ENCODE results near the gene EPHA6. TPM values are rescaled to one million over a fixed set of nuclear protein-coding genes. Genes with fewer than 3 reads are reported as not detected.
"Not testable (repeated sequence)": the region's sequence is repeated elsewhere in the genome, so short reads cannot be mapped to it uniquely, and the experiment has no call there.

EPHA6 gene
- polyA plus RNA-seq, 1 donor: 1.6 TPM

- no peaks in the 10 kb centered on the region for H3K4me1 ChIP-seq (ENCODE audit: control insufficient read depth, insufficient read depth, low read length)
- no peak for DNase-seq
- no peak overlapping the region for H3K4me3 ChIP-seq (ENCODE audit: low read length)
- no peak overlapping the region for H3K27ac ChIP-seq (ENCODE audit: low read length)
- WGBS (ENCODE audit: insufficient coverage, low lambda C conversion rate): 80% methylated on average over 1 of the region's 4 CpGs
- no peaks in the 10 kb centered on the region for H3K9me3 ChIP-seq (ENCODE audit: control insufficient read depth, low read depth, low read length)
- H3K36me3 ChIP-seq (ENCODE audit: control insufficient read depth, insufficient read depth, low read length): no peaks in the 10 kb centered on the region
- H3K27me3 ChIP-seq (ENCODE audit: control insufficient read depth, insufficient read depth, low read length): no peaks in the 10 kb centered on the region
Measured at GRCh38 chr3:96900566-96900965, 86.2 kb downstream of the EPHA6 start.

- H3K27me3 ChIP-seq (ENCODE audit: control insufficient read depth, insufficient read depth, low read length): no peaks in the 10 kb centered on the region
- no peaks in the 10 kb centered on the region for H3K9me3 ChIP-seq (ENCODE audit: control insufficient read depth, low read depth, low read length)
- 90% methylated on average over 1 of the region's 2 CpGs for WGBS (ENCODE audit: insufficient coverage, low lambda C conversion rate)
- no peak overlapping the region for H3K27ac ChIP-seq (ENCODE audit: low read length)
- no peaks in the 10 kb centered on the region for H3K36me3 ChIP-seq (ENCODE audit: control insufficient read depth, insufficient read depth, low read length)
- H3K4me1 ChIP-seq (ENCODE audit: control insufficient read depth, insufficient read depth, low read length): no peaks in the 10 kb centered on the region
- DNase-seq: no peak
- H3K4me3 ChIP-seq (ENCODE audit: low read length): no peak overlapping the region
Measured at GRCh38 chr3:96915445-96915844, 101.1 kb downstream of the EPHA6 start.

- H3K27me3 ChIP-seq (ENCODE audit: control insufficient read depth, insufficient read depth, low read length): no peaks in the 10 kb centered on the region
- DNase-seq: no peak
- no peak overlapping the region for H3K27ac ChIP-seq (ENCODE audit: low read length)
- no CpG with 5 or more reads among the region's 3 CpGs for WGBS (ENCODE audit: insufficient coverage, low lambda C conversion rate)
- no peaks in the 10 kb centered on the region for H3K36me3 ChIP-seq (ENCODE audit: control insufficient read depth, insufficient read depth, low read length)
- peaks cover 19% of the 10 kb centered on the region for H3K9me3 ChIP-seq (ENCODE audit: control insufficient read depth, low read depth, low read length)
- no peak overlapping the region for H3K4me3 ChIP-seq (ENCODE audit: low read length)
- H3K4me1 ChIP-seq (ENCODE audit: control insufficient read depth, insufficient read depth, low read length): no peaks in the 10 kb centered on the region
Measured at GRCh38 chr3:96931119-96931862, 116.9 kb downstream of the EPHA6 start.

- not testable (repeated sequence) for DNase-seq; H3K27ac ChIP-seq (ENCODE audit: low read length); H3K4me3 ChIP-seq (ENCODE audit: low read length); H3K27me3 ChIP-seq (ENCODE audit: control insufficient read depth, insufficient read depth, low read length); H3K4me1 ChIP-seq (ENCODE audit: control insufficient read depth, insufficient read depth, low read length); H3K36me3 ChIP-seq (ENCODE audit: control insufficient read depth, insufficient read depth, low read length); H3K9me3 ChIP-seq (ENCODE audit: control insufficient read depth, low read depth, low read length)
- no CpG with 5 or more reads among the region's 7 CpGs for WGBS (ENCODE audit: insufficient coverage, low lambda C conversion rate)
Measured at GRCh38 chr3:96942131-96942530, 127.7 kb downstream of the EPHA6 start.

GRCh38 chr3:96958856-96959255 lies 144.5 kb downstream of the EPHA6 start:
- H3K4me3 ChIP-seq (ENCODE audit: low read length): no peak overlapping the region
- no peaks in the 10 kb centered on the region for H3K36me3 ChIP-seq (ENCODE audit: control insufficient read depth, insufficient read depth, low read length)
- DNase-seq: no peak
- H3K9me3 ChIP-seq (ENCODE audit: control insufficient read depth, low read depth, low read length): no peaks in the 10 kb centered on the region
- WGBS (ENCODE audit: insufficient coverage, low lambda C conversion rate): 96% methylated on average over 4 of the region's 4 CpGs
- no peaks in the 10 kb centered on the region for H3K27me3 ChIP-seq (ENCODE audit: control insufficient read depth, insufficient read depth, low read length)
- H3K27ac ChIP-seq (ENCODE audit: low read length): no peak overlapping the region
- no peaks in the 10 kb centered on the region for H3K4me1 ChIP-seq (ENCODE audit: control insufficient read depth, insufficient read depth, low read length)

- WGBS (ENCODE audit: insufficient coverage, low lambda C conversion rate): 100% methylated on average over 1 of the region's 1 CpG
- Histone ChIP-seq H3K9me3 (ENCODE audit: control insufficient read depth, low read depth, low read length) (no peaks in the 10 kb centered on the region), H3K27ac (ENCODE audit: low read length) (no peak overlapping the region), H3K36me3 (ENCODE audit: control insufficient read depth, insufficient read depth, low read length) (no peaks in the 10 kb centered on the region), H3K4me1 (ENCODE audit: control insufficient read depth, insufficient read depth, low read length) (no peaks in the 10 kb centered on the region), H3K27me3 (ENCODE audit: control insufficient read depth, insufficient read depth, low read length) (no peaks in the 10 kb centered on the region), H3K4me3 (ENCODE audit: low read length) (no peak overlapping the region)
- no peak for DNase-seq
Measured at GRCh38 chr3:96959474-96959873, 145.1 kb downstream of the EPHA6 start.

- Histone ChIP-seq H3K4me3 (ENCODE audit: low read length) (no peak overlapping the region), H3K27ac (ENCODE audit: low read length) (no peak overlapping the region), H3K27me3 (ENCODE audit: control insufficient read depth, insufficient read depth, low read length) (no peaks in the 10 kb centered on the region), H3K4me1 (ENCODE audit: control insufficient read depth, insufficient read depth, low read length) (no peaks in the 10 kb centered on the region), H3K9me3 (ENCODE audit: control insufficient read depth, low read depth, low read length) (no peaks in the 10 kb centered on the region), H3K36me3 (ENCODE audit: control insufficient read depth, insufficient read depth, low read length) (no peaks in the 10 kb centered on the region)
- DNase-seq: no peak
- 86% methylated on average over 1 of the region's 4 CpGs for WGBS (ENCODE audit: insufficient coverage, low lambda C conversion rate)
Measured at GRCh38 chr3:96959901-96960641, 145.7 kb downstream of the EPHA6 start.

GRCh38 chr3:96960661-96961330 lies 146.4 kb downstream of the EPHA6 start:
- Histone ChIP-seq H3K27ac (ENCODE audit: low read length) (no peak overlapping the region), H3K27me3 (ENCODE audit: control insufficient read depth, insufficient read depth, low read length) (no peaks in the 10 kb centered on the region), H3K9me3 (ENCODE audit: control insufficient read depth, low read depth, low read length) (no peaks in the 10 kb centered on the region), H3K4me1 (ENCODE audit: control insufficient read depth, insufficient read depth, low read length) (no peaks in the 10 kb centered on the region), H3K4me3 (ENCODE audit: low read length) (no peak overlapping the region), H3K36me3 (ENCODE audit: control insufficient read depth, insufficient read depth, low read length) (no peaks in the 10 kb centered on the region)
- no peak for DNase-seq
- no CpG with 5 or more reads among the region's 1 CpG for WGBS (ENCODE audit: insufficient coverage, low lambda C conversion rate)

- DNase-seq: no peak
- Histone ChIP-seq H3K27ac (ENCODE audit: low read length) (no peak overlapping the region), H3K36me3 (ENCODE audit: control insufficient read depth, insufficient read depth, low read length) (no peaks in the 10 kb centered on the region), H3K27me3 (ENCODE audit: control insufficient read depth, insufficient read depth, low read length) (no peaks in the 10 kb centered on the region), H3K9me3 (ENCODE audit: control insufficient read depth, low read depth, low read length) (no peaks in the 10 kb centered on the region), H3K4me1 (ENCODE audit: control insufficient read depth, insufficient read depth, low read length) (no peaks in the 10 kb centered on the region), H3K4me3 (ENCODE audit: low read length) (no peak overlapping the region)
Measured at GRCh38 chr3:96961576-96961975, 147.2 kb downstream of the EPHA6 start.

- no peak overlapping the region for H3K27ac ChIP-seq (ENCODE audit: low read length)
- WGBS (ENCODE audit: insufficient coverage, low lambda C conversion rate): 90% methylated on average over 3 of the region's 6 CpGs
- no peaks in the 10 kb centered on the region for H3K27me3 ChIP-seq (ENCODE audit: control insufficient read depth, insufficient read depth, low read length)
- no peaks in the 10 kb centered on the region for H3K36me3 ChIP-seq (ENCODE audit: control insufficient read depth, insufficient read depth, low read length)
- no peak for DNase-seq
- no peak overlapping the region for H3K4me3 ChIP-seq (ENCODE audit: low read length)
- no peaks in the 10 kb centered on the region for H3K9me3 ChIP-seq (ENCODE audit: control insufficient read depth, low read depth, low read length)
- H3K4me1 ChIP-seq (ENCODE audit: control insufficient read depth, insufficient read depth, low read length): no peaks in the 10 kb centered on the region
Measured at GRCh38 chr3:96966181-96966929, 152.0 kb downstream of the EPHA6 start.
